Endothelial cell of umbilical vein (primary cell): Measurements from ENCODE around the gene PRAF2. TPM values are rescaled to one million over a fixed set of nuclear protein-coding genes. Genes with fewer than 3 reads are reported as not detected.

Source experiments
- BruUV-seq: library from RNA; stranded (reverse); fragments of 400-500 nt; replicated peaks from 2 replicates; lab custom pipeline; 2021; lab: Mats Ljungman, UMichigan
- CTCF ChIA-PET: fragments of 300-600, 350-600 bp; sonication (Branson Sonifier 250); formaldehyde crosslinking; loops from one replicate; lab custom pipeline; 2021; ENCODE audit warnings: antibody characterized with exemption, inconsistent platforms; lab: Charles Lee
- POLR2A ChIA-PET: fragments of 300-600, 350-600 bp; sonication (Branson Sonifier 250); formaldehyde crosslinking; loops from one replicate; lab custom pipeline; 2021; ENCODE audit warnings: antibody characterized with exemption, inconsistent platforms; lab: Charles Lee
- DNase-seq: peaks from one replicate; pipeline ENCODE4 v3.0.0-alpha.2; 2011; ENCODE audit warnings: low read depth, low spot score
- FAIRE-seq: peaks from 2 replicates; lab custom pipeline; 2011; peaks lifted over from hg19 to GRCh38; lab: Jason Lieb, UNC
- H2AFZ ChIP-seq: 2 replicates; pipeline ENCODE4 v1.6.0; 2012; ENCODE audit warnings: low read depth, low read length, control low read depth, inconsistent platforms
- H3K27ac ChIP-seq: 2 replicates; pipeline ENCODE4 v1.5.1; 2011; ENCODE audit warnings: low read depth, mild to moderate bottlenecking, control low read depth, low read length, moderate library complexity; ENCODE audit not compliant: insufficient read depth
- H3K27me3 ChIP-seq, 2 experiments: 2 replicates each; pipeline versions ENCODE4 v1.6.0 to v1.6.1; 2011; ENCODE audit warnings: low read length in 2 of 2, mixed read lengths in 1 of 2; ENCODE audit not compliant: control insufficient read depth in 2 of 2, insufficient read depth in 2 of 2
- H3K36me3 ChIP-seq, 2 experiments: 2 replicates in 1 of 2; 3 replicates in 1 of 2; pipeline ENCODE4 v1.5.1; 2011; ENCODE audit warnings: low read length in 2 of 2, mild to moderate bottlenecking in 1 of 2, moderate library complexity in 1 of 2; ENCODE audit not compliant: control insufficient read depth in 2 of 2, insufficient read depth in 2 of 2; ENCODE audit errors: extremely low read depth in 1 of 2
- H3K4me1 ChIP-seq: 3 replicates; pipeline ENCODE4 v1.5.1; 2011; ENCODE audit warnings: mild to moderate bottlenecking, low read length; ENCODE audit not compliant: control insufficient read depth, insufficient read depth; ENCODE audit errors: extremely low read depth
- H3K4me2 ChIP-seq: 2 replicates; pipeline ENCODE4 v1.6.1; 2011; ENCODE audit warnings: low read length, control low read depth, mixed read lengths; ENCODE audit not compliant: insufficient read depth
- H3K4me3 ChIP-seq, 3 experiments: fragments of 200-600 bp in 1 of 3; sonication (generic), shearing (Covaris generic) in 1 of 3; replicated peaks in 1 of 3; 2 replicates each; pipeline ENCODE4 v1.5.1; 2011 to 2016; ENCODE audit warnings: control low read depth in 3 of 3, low read length in 3 of 3, mild to moderate bottlenecking in 2 of 3, inconsistent platforms in 1 of 3, low read depth in 1 of 3, moderate library complexity in 1 of 3; ENCODE audit not compliant: insufficient read depth in 1 of 3
- H3K79me2 ChIP-seq: 2 replicates; pipeline ENCODE4 v1.6.0; 2012; ENCODE audit warnings: low read length, inconsistent platforms; ENCODE audit not compliant: control insufficient read depth, insufficient read depth
- H3K9ac ChIP-seq: replicated peaks from 2 replicates; pipeline ENCODE3; 2011; ENCODE audit warnings: low read length, control low read depth; ENCODE audit not compliant: insufficient read depth; ENCODE audit errors: extremely low read depth
- H3K9me1 ChIP-seq: replicated peaks from 3 replicates; pipeline ENCODE4 v1.6.0; 2011; ENCODE audit warnings: mild to moderate bottlenecking, low read length; ENCODE audit not compliant: control insufficient read depth, insufficient read depth; ENCODE audit errors: extremely low read depth
- H3K9me3 ChIP-seq: replicated peaks from 2 replicates; pipeline ENCODE4 v1.5.1; 2012; ENCODE audit warnings: low read length, inconsistent platforms; ENCODE audit not compliant: control insufficient read depth, insufficient read depth
- H4K20me1 ChIP-seq: replicated peaks from 2 replicates; pipeline ENCODE3; 2011; ENCODE audit warnings: mild to moderate bottlenecking, low read length; ENCODE audit not compliant: control insufficient read depth, insufficient read depth; ENCODE audit errors: extremely low read depth
- EZH2 ChIP-seq: IDR thresholded peaks from 2 replicates; pipeline ENCODE4 v1.6.1; 2012; ENCODE audit warnings: borderline replicate concordance, low read depth, mild to moderate bottlenecking, moderate library complexity, low read length, inconsistent platforms; ENCODE audit not compliant: severe bottlenecking
- FOS ChIP-seq: IDR thresholded peaks from 2 replicates; pipeline ENCODE4 v1.6.1; 2011; ENCODE audit warnings: mild to moderate bottlenecking, low read length, moderate library complexity, borderline replicate concordance; ENCODE audit not compliant: insufficient read depth
- GATA2 ChIP-seq: IDR thresholded peaks from 2 replicates; pipeline ENCODE4 v1.7.0; 2011; ENCODE audit warnings: low read depth, mild to moderate bottlenecking, moderate library complexity, mixed read lengths, low read length; ENCODE audit not compliant: insufficient read length, insufficient read depth
- JUN ChIP-seq: IDR thresholded peaks from 2 replicates; pipeline ENCODE4 v1.6.1; 2011; ENCODE audit warnings: borderline replicate concordance, low read depth; ENCODE audit not compliant: insufficient read length, insufficient read depth
- MAX ChIP-seq: IDR thresholded peaks from 2 replicates; pipeline ENCODE4 v1.6.1; 2011; ENCODE audit not compliant: insufficient read depth, insufficient read length
- MYC ChIP-seq: IDR thresholded peaks from one replicate; pipeline ENCODE4 v1.6.1; 2011; ENCODE audit warnings: mild to moderate bottlenecking, low read depth, low read length
- POLR2A ChIP-seq: IDR thresholded peaks from 2 replicates; pipeline ENCODE4 v1.6.1; 2012; ENCODE audit warnings: low read depth, mild to moderate bottlenecking, control low read depth, low read length
- POLR2AphosphoS5 ChIP-seq: IDR thresholded peaks from 2 replicates; pipeline ENCODE4 v1.6.1; 2012; ENCODE audit warnings: low read depth, mild to moderate bottlenecking, control low read depth, low read length, moderate library complexity; ENCODE audit not compliant: insufficient read depth
- dilution Hi-C: fragments of 300-500 bp; cut with MboI; formaldehyde crosslinking; loops from one replicate; pipeline ENCODE4 v1.15.0; 2019; ENCODE audit warnings: low sequenced_read_pairs; ENCODE audit not compliant: extremely low pct_ligation_motif_present
- intact Hi-C: fragments of 100-400 bp; cut with micrococcal nuclease; formaldehyde crosslinking; loops from one replicate; pipeline ENCODE4 v1.10.0; 2022
- polyA plus RNA-seq, 4 experiments: library from polyadenylated mRNA; depleted of rRNA in 3 of 4; stranded (reverse) in 3 of 4; unstranded in 1 of 4; fragments of >200 nt; gene quantifications; 2 replicates each; pipeline versions ENCODE4 v1.2.1 to v1.2.3, GENCODE V29; 2011 to 2012; ENCODE audit warnings: missing spikeins in 1 of 4
- total RNA-seq: library from RNA; stranded (reverse); gene quantifications from 2 replicates; pipeline ENCODE4 v1.2.3, GENCODE V29; 2021
- TF ChIP-seq, protein P1 (sequence below), 2 donors: IDR thresholded peaks; 1 replicate in 1 of 2; 2 replicates in 1 of 2; pipeline ENCODE4 v1.5.1; 2011; ENCODE audit warnings: low read length in 2 of 2, mild to moderate bottlenecking in 2 of 2, moderate library complexity in 2 of 2, control low read depth in 1 of 2, inconsistent platforms in 1 of 2, low read depth in 1 of 2; ENCODE audit not compliant: insufficient read depth in 1 of 2; ENCODE audit errors: extremely low read depth in 1 of 2

PRAF2 gene
- total and polyA plus RNA-seq, 2 donors (not counting 3 experiments of a cell fraction or from before 2014, with no cell fraction given), result 36.2 to 41.6 TPM

DNA sequence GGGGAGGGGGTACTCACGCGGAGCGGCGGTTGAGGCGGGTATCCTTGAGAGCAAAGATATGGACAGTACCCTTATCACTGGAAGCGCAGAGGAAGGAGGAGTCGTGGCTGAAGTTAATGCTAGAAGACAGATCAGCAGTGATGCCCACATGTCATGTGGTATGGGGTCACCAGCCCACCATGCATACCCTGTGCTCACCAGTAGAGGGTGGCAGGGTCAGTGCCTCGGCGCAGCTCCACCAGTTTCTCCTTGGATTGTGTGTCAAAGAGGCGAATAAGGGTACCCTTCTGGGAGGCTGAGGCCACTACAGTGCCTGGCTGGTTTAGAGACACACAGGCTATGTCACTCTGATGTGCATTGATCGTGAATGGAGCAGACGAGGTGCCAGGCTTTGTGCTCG is 1.5 kb upstream of the PRAF2 start:
- Histone ChIP-seq H3K36me3 (no peaks in the 10 kb centered on the region), H3K9me3 (no peaks in the 10 kb centered on the region), H3K79me2 (peaks cover 11% of the 10 kb centered on the region), H3K4me3 (no peak overlapping the region), H3K27me3 (no peaks in the 10 kb centered on the region), H3K4me1 (peaks cover 11% of the 10 kb centered on the region), H3K9ac (no peak overlapping the region), H3K9me1 (no peaks in the 10 kb centered on the region), H3K27ac (no peak overlapping the region), H3K4me2 (no peak overlapping the region), H2AFZ (no peak overlapping the region), H4K20me1 (no peaks in the 10 kb centered on the region)
- DNase-seq (no peak), FAIRE-seq (no peak)
- intact Hi-C loops (loop anchor here (2.0 to 10.0 kb wide), 2 partner anchors 25 to 679 kb away; no protein-coding TSS in a partner anchor), dilution Hi-C loops (no loop called here)
- TF ChIP-seq POLR2AphosphoS5 (no peak), FOS (no peak), MYC (no peak), EZH2 (no peak), JUN (no peak), POLR2A (no peak), MAX (no peak), GATA2 (no peak)
- TF ChIP-seq, protein P1, sequence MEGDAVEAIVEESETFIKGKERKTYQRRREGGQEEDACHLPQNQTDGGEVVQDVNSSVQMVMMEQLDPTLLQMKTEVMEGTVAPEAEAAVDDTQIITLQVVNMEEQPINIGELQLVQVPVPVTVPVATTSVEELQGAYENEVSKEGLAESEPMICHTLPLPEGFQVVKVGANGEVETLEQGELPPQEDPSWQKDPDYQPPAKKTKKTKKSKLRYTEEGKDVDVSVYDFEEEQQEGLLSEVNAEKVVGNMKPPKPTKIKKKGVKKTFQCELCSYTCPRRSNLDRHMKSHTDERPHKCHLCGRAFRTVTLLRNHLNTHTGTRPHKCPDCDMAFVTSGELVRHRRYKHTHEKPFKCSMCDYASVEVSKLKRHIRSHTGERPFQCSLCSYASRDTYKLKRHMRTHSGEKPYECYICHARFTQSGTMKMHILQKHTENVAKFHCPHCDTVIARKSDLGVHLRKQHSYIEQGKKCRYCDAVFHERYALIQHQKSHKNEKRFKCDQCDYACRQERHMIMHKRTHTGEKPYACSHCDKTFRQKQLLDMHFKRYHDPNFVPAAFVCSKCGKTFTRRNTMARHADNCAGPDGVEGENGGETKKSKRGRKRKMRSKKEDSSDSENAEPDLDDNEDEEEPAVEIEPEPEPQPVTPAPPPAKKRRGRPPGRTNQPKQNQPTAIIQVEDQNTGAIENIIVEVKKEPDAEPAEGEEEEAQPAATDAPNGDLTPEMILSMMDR (IDR thresholded peaks at IDR 0.05; ENCODE audit: extremely low read depth in 1 of 2, insufficient read depth in 1 of 2, low read depth in 1 of 2, low read length in 2 of 2), result no peak
- no TSS peak for BruUV-seq
- ChIA-PET CTCF (interaction anchor here (0.6 kb wide), 1 partner anchor 89 kb away, joined by 3 read pairs; no protein-coding TSS in a partner anchor), POLR2A (no interaction called here)
